Measurements from ENCODE around the gene DRAXIN.

The DRAXIN gene

GRCh38 chr1:11767922-11768704 is 76.6 kb downstream of the DRAXIN start:
- DNase-seq, result no peak

- DNase-seq, result no peak
These were observed 77.3 kb downstream of the DRAXIN start for GRCh38 chr1:11768821-11769220.

GRCh38 chr1:11769274-11769673 is 77.8 kb downstream of the DRAXIN start:
- DNase-seq, result no peak

GRCh38 chr1:11770011-11770410 is 78.5 kb downstream of the DRAXIN start:
- DNase-seq, result no peak

GRCh38 chr1:11771481-11772043 is 80.1 kb downstream of the DRAXIN start:
- DNase-seq, result no peak

GRCh38 chr1:11772458-11772857 is 80.9 kb downstream of the DRAXIN start:
- DNase-seq, result no peak

- DNase-seq, result no peak
These were observed 83.2 kb downstream of the DRAXIN start for GRCh38 chr1:11774753-11775152.

Data from activated CD8-positive, alpha-beta memory T cell treated with anti-CD3 and anti-CD28 coated beads, Interleukin-2, amount 50 U/mL, for 4 hours (primary cell).